ENCODE results near the gene ZCCHC2. TPM values are rescaled to one million over a fixed set of nuclear protein-coding genes. Genes with fewer than 3 reads are reported as not detected.

ZCCHC2 gene
- total RNA-seq, 6 experiments from 2014 or later, result 4.6 to 7.1 (median 5.4) TPM

GRCh38 chr18:62612776-62613175 is 90.0 kb downstream of the ZCCHC2 start:
- TF ChIP-seq CTCF (IDR thresholded peaks at IDR 0.05), result no peak
- H3K27ac Mint-ChIP-seq, result no peak overlapping the region
- H3K4me1 Mint-ChIP-seq (ENCODE audit: low read depth), result peaks cover 20% of the 10 kb centered on the region
- no peak for DNase-seq
- H3K27me3 Mint-ChIP-seq (ENCODE audit: insufficient read depth), result peaks cover 46% of the 10 kb centered on the region
- H3K4me3 Mint-ChIP-seq, result no peak overlapping the region
- no peaks in the 10 kb centered on the region for H3K36me3 Mint-ChIP-seq (ENCODE audit: low read depth)
- H3K9me3 Mint-ChIP-seq, result no peaks in the 10 kb centered on the region

DNA sequence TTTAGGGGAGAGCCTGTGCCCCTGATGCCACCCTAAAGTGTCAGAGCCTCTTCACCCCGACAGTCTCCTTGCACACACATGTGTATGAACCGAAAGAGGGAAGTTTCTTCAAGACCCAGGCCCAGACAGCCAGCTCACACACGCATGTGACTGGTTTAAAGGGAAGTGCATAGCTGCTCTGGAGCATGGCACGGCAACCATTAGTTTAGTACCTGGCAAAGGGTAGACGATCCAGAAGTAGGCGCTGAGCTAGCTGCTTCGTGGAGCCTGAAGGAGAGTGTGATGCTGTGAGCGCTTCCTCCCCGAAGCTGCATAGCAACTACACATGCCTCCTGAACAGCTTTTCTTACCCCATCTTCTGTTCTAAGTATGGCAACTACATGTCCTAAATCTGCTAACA is 91.7 kb downstream of the ZCCHC2 start:
- no peaks in the 10 kb centered on the region for H3K9me3 Mint-ChIP-seq
- H3K4me1 Mint-ChIP-seq (ENCODE audit: low read depth), result peaks cover 20% of the 10 kb centered on the region
- H3K27ac Mint-ChIP-seq, result no peak overlapping the region
- no peaks in the 10 kb centered on the region for H3K36me3 Mint-ChIP-seq (ENCODE audit: low read depth)
- DNase-seq, result no peak
- TF ChIP-seq CTCF (IDR thresholded peaks at IDR 0.05), result no peak
- no peak overlapping the region for H3K4me3 Mint-ChIP-seq
- peaks cover 51% of the 10 kb centered on the region for H3K27me3 Mint-ChIP-seq (ENCODE audit: insufficient read depth)

GRCh38 chr18:62616331-62616805 is 93.5 kb downstream of the ZCCHC2 start:
- H3K27me3 Mint-ChIP-seq (ENCODE audit: insufficient read depth), result peaks cover 46% of the 10 kb centered on the region
- peak; percentile 24 for DNase-seq
- peaks cover 20% of the 10 kb centered on the region for H3K4me1 Mint-ChIP-seq (ENCODE audit: low read depth)
- TF ChIP-seq CTCF (IDR thresholded peaks at IDR 0.05), result no peak
- H3K9me3 Mint-ChIP-seq, result no peaks in the 10 kb centered on the region
- peak overlapping the region; percentile 49; the same call in 1 of the 2 replicates for H3K4me3 Mint-ChIP-seq
- no peaks in the 10 kb centered on the region for H3K36me3 Mint-ChIP-seq (ENCODE audit: low read depth)
- no peak overlapping the region for H3K27ac Mint-ChIP-seq

DNA sequence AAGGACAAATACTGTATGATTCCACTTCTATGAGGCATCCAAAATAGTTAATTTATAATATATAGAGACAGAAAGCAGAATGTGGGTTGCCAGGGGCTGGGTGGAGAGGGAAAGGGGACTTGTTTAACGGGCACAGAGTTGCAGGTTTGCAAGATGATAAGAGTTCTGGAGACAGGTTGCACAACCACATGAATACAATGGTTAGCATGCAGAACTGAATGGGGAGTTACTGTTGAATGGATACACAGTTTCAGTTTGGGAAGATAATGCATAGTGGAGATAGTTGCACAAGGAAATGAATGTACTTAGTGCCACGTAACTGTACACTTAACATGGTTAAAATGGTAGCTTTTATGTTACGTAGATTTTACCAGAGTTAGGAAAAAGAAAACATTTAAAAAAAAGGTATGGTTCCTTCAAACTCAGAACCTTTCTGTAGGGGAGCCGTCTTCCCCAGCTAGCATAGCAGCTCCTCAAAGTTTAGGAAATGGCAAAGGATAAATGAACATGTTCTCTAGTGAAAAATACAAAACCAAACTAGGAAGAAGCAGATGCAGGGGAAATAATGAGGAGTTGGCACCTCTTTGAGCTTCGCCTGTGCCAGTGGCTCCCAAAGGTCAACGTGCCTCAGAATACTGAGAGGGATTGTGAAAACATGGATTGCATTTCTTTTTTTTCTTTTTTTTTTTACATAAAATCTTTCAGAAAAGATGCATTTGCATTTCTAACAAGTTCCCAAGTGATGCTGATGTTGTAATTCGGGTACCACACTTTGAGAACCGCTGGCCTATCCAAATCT is 95.2 kb downstream of the ZCCHC2 start:
- no peak for TF ChIP-seq CTCF (IDR thresholded peaks at IDR 0.05)
- H3K9me3 Mint-ChIP-seq, result no peaks in the 10 kb centered on the region

GRCh38 chr18:62618735-62619134 is 95.9 kb downstream of the ZCCHC2 start:
- Mint-ChIP-seq H3K27me3 (ENCODE audit: insufficient read depth) (peaks cover 36% of the 10 kb centered on the region), H3K4me1 (ENCODE audit: low read depth) (peaks cover 24% of the 10 kb centered on the region), H3K4me3 (no peak overlapping the region), H3K9me3 (no peaks in the 10 kb centered on the region), H3K27ac (no peak overlapping the region), H3K36me3 (ENCODE audit: low read depth) (no peaks in the 10 kb centered on the region)
- no peak for DNase-seq
- TF ChIP-seq CTCF (IDR thresholded peaks at IDR 0.05), result no peak

More for the DNA sequence above, 95.2 kb downstream of the ZCCHC2 start:
- Mint-ChIP-seq H3K4me1 (ENCODE audit: low read depth) (peaks cover 24% of the 10 kb centered on the region), H3K27me3 (ENCODE audit: insufficient read depth) (peaks cover 41% of the 10 kb centered on the region), H3K27ac (no peak overlapping the region), H3K4me3 (no peak overlapping the region), H3K36me3 (ENCODE audit: low read depth) (no peaks in the 10 kb centered on the region)
- no peak for DNase-seq

Measured in HFFc6 (cell line).